NCI-H2227 (cell line): Measurements from ENCODE around the gene CRYM.
"Not testable (repeated sequence)": the region's sequence is repeated elsewhere in the genome, so short reads cannot be mapped to it uniquely, and the experiment has no call there.

ENCODE experiments used
- DNase-seq: peaks from one replicate; lab custom pipeline; 2025; ENCODE audit not compliant: unreplicated experiment; lab: John Stamatoyannopoulos, UW

The CRYM gene

DNA sequence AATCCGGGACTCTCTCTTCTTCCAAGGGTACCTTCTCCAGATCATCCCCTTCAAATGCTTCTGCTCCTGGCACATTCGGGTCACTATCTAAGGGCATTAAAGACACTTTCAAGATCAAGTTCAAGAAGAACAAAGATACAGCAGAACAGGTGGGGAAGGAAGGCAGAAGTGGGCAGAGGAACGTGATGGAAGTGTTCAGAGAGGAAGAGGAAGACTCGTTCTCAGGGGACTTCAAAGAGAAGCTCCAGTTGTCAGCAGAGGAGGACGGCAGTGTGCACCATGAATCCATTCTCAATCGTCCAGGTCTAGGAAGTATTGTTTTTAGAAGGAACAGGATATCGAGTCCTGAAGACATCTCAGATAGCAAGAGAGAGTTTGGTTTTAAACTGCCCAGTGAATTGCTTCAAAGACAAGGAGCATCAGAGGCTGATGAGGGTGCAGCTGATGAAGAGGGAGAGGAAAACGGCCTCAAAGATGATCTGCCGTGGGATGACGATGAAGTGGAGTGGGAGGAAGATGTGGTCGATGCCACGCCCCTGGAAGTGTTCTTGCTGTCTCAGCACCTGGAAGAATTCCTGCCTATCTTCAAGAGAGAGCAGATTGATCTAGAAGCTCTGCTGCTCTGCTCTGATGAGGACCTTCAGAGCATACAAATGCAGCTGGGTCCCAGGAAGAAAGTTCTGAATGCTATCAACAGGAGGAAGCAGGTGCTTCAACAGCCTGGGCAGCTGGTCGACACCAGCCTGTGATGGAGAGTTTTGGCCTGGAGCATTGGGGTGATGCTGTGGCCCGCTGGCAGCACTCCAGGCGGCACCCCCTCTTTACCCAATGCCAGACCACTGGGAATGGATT is 27.8 kb downstream of the CRYM start:
- DNase-seq, result no peak

DNA sequence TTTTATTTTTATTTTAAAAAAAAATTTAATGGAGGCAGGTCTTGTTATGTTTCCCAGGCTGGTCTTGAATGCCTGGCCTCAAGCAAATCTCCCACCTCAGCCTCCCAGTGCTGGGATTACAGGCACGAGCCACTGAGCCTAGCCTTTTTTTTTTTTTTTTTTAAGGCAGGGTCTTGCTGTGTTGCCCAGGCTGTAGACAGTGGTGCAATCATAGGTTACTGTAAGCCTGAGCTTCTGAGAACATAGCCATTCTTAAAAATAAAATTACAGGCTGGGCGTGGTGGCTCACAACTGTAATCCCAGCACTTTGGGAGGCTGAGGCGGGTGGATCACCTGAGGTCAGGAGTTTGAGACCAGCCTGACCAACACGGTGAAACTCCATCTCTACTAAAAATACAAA is 29.9 kb downstream of the CRYM start:
- not testable (repeated sequence) for DNase-seq

- no peak for DNase-seq
Measured at GRCh38 chr16:21244518-21245215, 33.4 kb downstream of the CRYM start.

DNA sequence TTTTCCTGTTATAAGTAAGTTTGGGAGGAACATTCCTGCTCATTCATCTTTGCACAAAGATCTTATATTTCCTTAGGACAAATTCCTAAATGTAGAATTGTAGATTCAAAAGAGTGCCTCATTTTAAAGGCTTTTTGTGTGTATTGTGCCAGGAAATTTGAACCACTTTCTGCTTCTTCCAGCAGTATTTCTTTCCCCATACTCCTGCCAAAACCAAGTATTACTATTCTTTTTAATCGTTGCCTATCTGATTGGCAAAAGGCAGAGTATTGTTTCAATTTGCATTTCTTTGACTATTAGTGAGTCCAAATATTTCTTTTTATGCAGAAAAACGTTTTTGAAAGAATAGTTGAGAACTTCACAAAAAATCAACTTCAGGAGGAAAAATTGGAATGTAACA is 35.3 kb downstream of the CRYM start:
- no peak for DNase-seq

DNA sequence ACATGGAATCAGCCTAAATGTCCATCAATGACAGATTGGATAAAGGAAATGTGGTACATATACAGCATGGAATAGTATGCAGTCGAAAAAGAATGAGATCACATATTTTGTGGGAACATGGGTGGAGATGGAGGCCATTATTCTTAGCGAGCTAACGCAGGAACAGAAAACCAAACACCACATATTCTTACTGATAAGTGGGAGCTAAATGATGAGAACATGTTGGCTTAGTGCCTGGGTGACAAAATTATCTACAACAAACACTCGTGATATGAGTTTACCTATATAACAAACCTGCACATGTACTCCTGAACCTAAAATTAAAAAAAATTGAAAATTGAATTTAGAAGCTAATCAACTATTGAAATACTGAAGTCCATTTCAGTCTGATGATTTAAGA is 38.4 kb downstream of the CRYM start:
- DNase-seq, result no peak

DNA sequence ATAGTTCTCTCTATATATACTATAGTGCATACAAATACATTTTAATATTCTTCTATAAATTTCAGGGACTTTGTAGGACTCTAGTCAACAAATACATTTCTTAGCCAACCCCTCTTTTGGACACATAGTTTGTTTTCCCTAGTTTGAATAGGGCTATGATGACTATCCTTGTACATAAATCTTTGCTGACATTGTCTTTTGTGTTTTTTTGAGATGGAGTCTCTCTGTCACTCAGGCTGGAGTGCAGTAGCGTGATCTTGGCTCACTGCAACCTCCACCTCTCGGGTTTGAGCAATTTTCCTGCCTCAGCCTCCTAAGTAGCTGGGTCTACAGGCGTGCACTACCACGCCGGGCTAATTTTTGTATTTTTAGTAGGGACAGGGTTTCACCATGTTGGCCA is 41.3 kb downstream of the CRYM start:
- no peak for DNase-seq

DNA sequence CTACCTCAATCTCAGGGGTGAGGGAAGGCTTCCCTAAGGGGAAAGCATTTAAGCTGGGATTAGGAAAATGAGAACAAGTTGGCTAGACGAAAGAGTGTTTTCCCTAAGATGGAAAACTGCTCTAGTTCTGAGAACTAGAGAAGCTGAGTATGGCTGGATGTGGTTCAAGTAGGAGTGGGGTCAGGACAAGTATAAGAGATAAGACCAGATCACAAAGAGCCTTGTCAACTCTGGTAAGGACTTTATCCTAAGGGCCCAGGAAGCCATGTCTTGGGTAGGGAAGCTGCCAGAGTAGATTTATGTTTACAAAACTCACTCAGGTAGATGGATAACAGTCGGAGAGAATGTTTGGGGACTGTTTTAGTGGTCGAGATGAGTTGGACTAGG is 42.9 kb downstream of the CRYM start:
- no peak for DNase-seq

- no peak for DNase-seq
Measured at GRCh38 chr16:21233521-21234150, 44.5 kb downstream of the CRYM start, which contains the start of gene ANKS4B. Gene ANKS4B, plus strand, starts transcription at chr16:21233699. Its CDS starts 39 bp downstream, at chr16:21233738.

GRCh38 chr16:21233045-21233520 is 45.0 kb downstream of the CRYM start:
- DNase-seq, result no peak

DNA sequence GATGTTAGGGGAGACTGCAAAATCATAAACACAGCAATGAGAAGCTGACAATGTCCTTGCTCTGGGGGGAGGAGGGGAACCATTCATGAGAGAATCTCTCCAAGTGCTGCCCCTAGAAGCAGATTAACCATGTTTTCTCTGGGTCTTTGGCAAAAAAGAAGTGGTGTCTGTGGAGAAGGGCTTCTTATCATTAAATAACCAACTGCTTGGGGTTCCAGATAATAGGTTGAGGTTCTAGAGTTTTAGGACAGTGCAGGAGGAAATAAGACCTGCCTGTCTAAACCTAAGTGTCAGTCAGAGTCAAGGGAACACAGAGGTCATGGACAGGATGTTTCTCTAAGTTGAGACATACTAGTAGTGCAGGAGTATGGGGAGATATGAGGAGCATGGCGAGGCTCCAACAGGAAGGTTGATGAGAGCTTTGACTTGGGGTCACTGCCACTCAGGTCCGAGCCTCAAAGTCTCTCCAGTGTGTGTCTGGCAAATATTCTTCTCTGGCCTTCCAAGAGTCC is 49.7 kb downstream of the CRYM start:
- no peak for DNase-seq

GRCh38 chr16:21227866-21228265 is 50.2 kb downstream of the CRYM start:
- no peak for DNase-seq

- DNase-seq, result no peak
Measured at GRCh38 chr16:21226749-21227148, 51.3 kb downstream of the CRYM start.

GRCh38 chr16:21224800-21225199 is 53.3 kb downstream of the CRYM start:
- DNase-seq, result no peak

DNA sequence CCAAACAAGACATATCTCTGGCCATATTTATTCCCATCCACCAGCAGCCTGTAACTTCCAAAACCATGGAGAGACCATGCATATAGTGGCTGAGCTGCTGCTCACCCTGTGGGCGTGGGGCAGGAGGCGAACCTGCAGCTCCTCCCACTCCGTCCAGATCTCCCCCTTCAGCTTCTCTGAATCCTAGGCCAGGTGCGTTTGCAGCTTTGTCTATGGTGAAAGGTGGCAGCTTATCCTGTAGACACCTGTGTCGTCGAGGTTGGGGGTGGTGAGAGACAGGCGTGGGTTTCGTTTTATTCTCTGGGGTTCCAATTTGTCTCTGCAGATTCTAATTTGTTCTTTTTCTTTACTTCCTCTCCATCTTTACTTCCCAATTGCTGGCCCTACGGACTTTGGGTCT is 54.3 kb downstream of the CRYM start:
- DNase-seq, result no peak

DNA sequence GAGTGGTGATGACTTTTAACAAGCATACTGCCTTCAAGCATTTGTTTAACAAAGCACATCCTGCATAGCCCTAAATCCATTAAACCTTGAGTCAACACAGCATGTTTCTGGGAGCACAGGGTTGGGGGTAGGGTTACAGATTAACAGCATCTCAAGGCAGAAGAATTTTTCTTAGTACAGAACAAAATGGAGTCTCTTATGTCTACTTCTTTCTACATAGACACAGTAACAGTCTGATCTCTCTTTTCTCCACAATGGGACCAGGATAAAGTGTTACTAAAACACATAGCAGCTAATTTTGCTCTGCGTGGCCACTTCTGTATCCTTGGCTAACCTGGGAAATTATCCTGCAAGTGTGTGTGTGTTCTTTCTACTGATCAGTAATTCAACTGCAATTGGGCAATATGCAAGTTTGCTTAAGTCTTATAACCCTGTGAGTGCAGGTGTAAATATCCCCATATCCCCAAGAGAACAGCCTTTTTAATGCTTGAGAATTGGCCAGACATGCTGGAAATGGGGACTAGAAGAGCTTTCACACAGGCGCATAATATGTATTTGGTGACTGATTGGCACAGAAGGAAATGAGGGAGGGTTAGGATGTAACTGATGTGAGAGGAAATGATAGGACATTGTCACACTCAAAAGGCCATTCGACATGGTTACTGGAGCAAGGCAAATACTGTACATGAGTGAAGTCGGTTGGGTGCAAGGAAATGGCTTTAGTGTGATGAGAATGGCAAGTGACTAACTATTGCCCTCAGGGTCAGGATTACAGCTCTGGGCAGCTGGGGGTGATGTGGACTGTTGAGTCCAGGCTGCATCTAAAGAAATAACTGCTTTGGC is 55.4 kb downstream of the CRYM start:
- no peak for DNase-seq

DNA sequence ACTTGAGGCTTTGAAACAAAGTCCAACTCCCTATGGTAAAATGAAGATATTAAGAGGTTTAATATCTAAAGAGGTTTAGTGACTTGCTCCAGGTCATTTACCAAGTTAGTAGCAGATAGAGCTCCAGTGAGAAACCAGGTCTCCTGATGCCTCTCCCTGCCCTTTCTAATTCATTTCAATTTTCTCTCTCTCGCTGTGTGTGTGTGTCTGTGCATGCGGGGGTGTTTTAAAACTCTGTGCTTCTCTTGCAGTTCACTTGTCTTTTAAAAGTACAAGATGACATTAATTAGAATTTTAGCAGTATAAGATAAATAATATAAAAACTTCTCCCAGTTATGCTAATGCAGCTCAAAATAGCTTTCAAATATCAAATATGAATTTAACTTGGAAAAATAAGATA is 58.5 kb downstream of the CRYM start:
- DNase-seq, result no peak

GRCh38 chr16:21218153-21218552 is 59.9 kb downstream of the CRYM start:
- no peak for DNase-seq

DNA sequence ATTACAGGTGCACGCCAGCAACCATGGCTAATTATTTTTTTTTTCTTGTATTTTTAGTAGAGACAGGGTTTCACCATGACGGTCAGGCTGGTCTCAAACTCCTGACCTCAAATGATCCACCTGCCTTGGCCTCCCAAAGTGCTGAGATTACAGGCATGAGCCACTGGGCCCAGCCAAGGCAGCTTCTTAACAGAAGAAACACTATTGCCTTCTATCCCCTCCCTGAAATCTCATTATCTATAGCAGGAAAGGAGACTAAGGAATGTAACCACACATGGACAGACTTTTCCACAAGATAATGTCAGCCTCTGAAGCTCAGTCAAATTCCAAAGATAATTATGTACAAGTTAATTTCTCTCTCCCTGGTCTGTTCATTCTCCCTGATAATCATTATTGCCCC is 61.0 kb downstream of the CRYM start:
- DNase-seq, result no peak

DNA sequence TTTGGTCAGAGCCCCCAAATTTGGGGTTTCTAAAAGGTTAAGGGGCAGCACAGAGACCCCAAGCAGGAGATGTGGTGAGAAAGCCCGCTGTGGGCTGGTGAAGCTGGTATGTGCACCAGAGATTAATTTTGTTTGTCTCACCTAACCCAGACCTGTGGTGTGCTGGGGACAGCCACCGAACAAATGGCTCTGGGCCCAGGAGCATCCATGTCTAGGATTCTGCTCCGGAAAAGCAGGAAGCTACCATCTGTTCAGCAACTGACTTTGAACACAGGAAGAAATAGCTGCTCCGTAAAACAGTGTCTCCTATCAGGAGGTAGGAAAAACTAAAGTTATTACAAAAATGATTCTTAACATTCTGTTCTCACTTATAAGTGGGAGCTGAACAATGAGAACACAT is 64.0 kb downstream of the CRYM start:
- DNase-seq, result no peak

GRCh38 chr16:21211486-21211885 is 66.6 kb downstream of the CRYM start, which contains the start of gene ZP2:
Gene ZP2, minus strand, starts transcription at chr16:21211574. Its CDS starts 27 bp downstream, at chr16:21211547.
- no peak for DNase-seq
